GM18517 (cell line): Measurements from ENCODE around the gene LPAR2.
"Not testable (repeated sequence)": the region's sequence is repeated elsewhere in the genome, so short reads cannot be mapped to it uniquely, and the experiment has no call there.

Experiments
- ATAC-seq: cut with Tn5 transposase; IDR thresholded peaks from one replicate; pipeline ENCODE4 v1.9.1; 2021; ENCODE audit warnings: mild to moderate bottlenecking, moderate library complexity; ENCODE audit not compliant: unreplicated experiment

Gene LPAR2

DNA sequence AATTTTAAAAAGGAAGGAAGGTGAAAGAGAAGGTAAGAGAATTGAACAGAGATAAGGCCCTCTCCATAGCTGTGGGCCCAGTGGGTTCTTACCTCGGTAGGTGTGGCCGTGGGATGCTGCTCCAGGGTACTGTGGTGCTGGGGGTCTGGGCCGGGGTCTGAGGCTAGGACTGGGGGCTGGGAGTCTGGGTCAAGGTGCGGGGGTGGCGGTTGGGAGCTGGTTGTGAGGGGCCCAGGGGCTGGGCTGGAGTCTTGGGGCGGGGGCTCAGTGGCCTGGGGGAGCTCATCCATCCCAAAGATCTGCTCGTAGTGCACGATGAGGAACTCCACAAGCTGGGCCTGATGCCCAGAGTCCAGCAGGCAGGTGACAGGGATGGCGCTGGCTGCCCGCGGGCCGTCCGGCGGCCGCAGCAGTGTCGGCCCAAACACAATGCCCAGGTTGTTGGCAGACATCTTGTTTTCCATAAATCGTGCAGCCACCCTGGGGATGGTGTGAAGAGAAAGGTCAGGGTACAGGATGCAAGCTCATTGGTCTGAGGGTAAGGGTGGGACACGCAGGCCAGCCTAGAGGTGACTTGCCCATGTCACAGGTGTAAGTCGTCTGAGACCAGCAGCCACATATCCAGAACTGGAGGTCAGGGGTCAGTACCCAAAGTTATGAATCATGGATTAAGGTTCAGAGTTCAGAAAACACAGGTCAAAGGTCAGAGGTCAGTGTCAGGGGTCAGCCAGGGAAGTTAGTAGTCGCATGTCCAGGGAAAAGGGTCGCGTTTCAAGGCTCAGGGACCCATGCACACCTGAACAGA lies 5.9 kb upstream of the LPAR2 start:
- ATAC-seq: no peak

DNA sequence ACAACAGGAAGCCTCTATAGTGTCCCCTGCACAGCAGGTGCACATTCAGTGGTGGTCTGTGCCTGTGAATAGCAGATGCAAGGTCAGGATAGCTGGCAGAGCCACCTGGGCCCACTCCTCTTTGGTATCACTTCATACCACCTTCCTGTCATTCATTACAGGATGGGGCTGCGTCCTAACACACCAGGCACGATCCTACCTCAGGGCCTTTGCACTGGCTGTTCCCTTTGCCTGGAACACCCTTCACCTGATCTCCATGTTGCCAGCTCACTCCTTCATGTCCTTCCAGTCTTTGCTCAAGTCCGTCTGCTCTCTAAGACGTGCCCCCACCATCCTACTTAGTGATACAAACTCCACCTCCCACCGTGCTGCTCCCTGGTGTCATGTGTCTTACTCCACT lies 4.6 kb upstream of the LPAR2 start:
- no peak for ATAC-seq

DNA sequence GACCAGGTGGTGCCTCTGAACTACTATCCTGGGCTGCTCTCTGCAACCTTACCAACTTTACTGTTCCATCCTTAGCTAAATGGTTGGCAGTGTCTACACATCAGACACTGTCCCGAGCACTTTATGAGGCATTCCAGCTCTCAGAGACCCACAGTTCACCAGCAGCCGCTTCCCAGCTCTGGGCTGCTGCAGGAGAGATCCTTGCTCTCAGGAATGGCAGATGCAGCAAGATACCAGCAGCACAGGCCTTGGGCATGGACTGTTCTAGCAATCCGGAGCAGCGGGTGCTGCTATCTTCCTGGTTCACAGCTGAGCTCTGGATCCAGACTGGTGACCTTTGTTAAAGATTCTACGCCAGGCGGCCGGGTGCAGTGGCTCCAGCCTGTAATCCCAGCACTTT lies 3.3 kb upstream of the LPAR2 start:
- ATAC-seq: no peak

GRCh38 chr19:19630426-19630825 lies 2.4 kb upstream of the LPAR2 start:
- ATAC-seq: no peak

GRCh38 chr19:19630062-19630414 lies 2.0 kb upstream of the LPAR2 start:
- no peak for ATAC-seq

DNA sequence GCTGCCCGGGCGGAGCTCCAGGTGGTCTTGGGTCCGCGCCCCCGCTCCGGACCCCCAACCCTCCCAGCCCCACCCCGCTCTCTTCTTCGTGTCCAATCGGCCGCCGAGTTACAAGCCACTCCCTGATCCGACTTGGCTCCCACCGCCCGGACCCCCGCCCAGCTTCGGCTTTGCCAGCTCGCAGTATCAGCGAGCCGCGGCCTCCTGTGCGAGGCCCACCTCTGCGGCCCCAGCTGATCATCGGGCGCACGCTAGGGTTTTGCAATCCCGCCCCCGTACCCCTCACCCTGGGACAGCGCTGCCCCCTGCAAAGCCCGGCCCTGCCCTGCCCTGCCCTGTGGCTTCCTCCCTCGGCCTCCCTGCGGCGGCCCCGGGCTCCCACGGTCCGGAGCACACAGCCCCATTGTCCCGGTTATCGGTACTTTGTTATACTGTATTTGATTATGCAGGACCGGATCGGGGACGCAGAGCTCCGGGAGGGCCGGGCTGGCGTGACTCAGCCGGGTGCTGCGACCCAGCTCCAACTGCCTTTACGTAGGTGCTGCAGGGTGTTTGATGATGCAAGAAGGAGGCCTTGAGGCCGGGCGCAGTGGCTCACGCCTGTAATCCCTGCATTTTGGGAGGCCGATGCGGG lies 598 bp upstream of the LPAR2 start:
- no peak for ATAC-seq

DNA sequence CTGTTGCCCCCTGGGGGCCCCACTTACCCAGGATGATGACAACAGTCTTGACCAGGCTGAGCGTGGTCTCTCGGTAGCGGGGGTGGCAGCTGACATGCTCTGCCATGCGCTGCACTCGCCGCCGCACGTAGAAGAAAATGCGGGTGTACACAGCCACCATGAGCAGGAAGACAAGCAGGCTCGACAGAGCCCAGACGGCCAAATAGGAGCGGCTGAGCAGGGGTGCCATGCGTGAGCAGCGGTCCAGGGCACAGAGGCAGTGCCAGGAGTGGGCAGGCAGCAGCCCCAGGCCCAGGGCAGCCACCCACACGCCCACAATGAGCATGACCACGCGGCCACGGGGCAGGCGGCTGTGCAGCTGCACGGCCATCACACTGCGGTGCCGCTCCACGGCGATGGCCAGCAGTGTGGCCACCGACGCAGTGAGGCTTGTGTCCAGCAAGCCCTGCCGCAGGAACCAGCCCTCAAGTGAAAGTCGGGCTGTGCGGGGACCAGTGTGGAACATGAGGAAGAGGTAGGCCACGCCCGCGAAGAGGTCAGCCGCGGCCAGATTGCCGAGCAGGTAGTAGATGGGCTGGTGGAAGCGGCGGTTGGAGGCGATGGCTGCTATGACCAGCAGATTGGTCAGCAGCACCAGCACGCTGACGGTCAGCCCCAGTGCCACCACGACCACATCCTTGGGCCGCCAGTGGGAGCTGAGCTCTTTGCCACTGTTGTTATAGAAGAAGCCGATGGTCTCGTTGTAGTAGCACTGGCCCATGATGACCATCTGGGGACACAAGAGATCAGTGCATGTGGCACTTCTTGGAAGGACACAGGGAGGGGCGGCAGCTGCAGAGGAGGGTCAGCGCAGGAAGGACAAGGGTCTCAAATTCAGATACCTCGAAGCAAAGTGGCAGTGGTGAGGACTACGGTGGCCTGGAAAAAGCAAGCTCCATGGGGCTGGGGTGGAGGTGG lies 1.2 kb downstream of the LPAR2 start:
- no peak for ATAC-seq

DNA sequence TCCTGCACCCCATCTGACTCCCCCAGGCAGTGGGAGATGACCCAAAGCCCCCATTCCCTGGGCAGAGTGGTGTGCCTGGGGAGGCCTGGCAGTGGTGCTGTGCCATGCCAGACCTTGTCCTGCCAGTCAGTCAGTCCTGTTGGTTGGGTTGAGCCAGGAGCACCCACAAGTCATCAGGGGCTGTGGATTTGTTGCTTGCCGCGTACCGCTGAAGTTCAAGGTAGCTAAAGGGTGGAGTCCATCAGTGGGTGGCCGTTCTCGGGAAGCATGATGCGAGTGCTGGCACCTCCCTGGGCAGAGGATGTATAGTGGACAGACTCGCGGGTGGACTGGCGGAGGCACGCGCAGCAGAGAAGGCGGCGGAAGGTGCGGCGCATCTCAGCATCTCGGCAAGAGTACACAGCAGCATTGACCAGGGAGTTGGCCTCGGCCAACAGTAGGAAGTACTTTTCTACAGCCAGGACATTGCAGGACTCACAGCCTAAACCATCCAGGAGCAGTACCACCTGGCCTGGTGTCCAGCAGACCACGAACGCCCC lies 3.9 kb downstream of the LPAR2 start:
- ATAC-seq: no peak

DNA sequence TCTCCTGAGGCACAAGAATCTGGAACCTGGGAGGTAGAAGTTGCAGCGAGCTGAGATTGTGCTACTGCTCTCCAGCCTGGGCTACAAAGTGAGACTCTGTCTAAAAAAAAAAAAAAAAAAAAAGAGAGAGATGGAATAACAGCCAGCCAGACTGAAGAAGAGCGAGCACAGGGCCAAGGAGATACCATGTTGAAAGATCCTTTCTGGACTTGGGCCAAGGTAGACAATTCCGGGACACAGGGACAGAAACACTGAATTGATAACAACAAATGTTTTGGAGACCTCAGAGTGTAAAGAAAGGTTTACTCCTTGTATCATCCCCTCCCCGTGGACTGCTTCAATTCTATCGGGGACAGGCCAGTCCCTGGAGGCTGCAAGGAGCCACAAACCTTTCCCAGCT lies 4.6 kb downstream of the LPAR2 start:
- ATAC-seq: no peak

- no peak for ATAC-seq
These were observed 8.2 kb downstream of the LPAR2 start for GRCh38 chr19:19619849-19620210.

GRCh38 chr19:19619181-19619848 lies 8.7 kb downstream of the LPAR2 start:
- ATAC-seq: no peak

- peak; percentile 95 for ATAC-seq
These were observed 9.6 kb downstream of the LPAR2 start, which contains the start of gene PBX4 for GRCh38 chr19:19618219-19619051. Gene PBX4, minus strand, starts transcription at chr19:19618687. Its CDS starts 58 bp downstream, at chr19:19618629.

DNA sequence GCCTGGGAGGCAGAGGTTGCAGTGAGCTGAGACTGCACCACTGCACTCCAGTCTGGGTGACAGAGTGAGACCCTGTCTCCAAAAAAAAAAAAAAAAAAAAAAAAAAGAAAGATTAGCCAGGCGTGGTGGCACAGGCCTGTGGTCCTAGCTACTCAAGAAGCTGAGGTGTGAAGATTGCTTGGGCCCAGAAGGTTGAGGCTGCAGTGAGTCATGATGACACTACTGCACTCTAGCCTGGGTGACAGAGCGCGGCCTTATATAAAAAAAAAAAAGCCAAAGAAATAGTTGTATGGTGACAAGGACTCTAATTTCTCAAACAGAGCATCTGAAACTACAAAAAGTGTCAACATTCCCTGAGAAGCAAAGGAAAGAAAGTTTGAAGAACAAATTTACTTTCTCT lies 12.9 kb downstream of the LPAR2 start:
- ATAC-seq: no peak

DNA sequence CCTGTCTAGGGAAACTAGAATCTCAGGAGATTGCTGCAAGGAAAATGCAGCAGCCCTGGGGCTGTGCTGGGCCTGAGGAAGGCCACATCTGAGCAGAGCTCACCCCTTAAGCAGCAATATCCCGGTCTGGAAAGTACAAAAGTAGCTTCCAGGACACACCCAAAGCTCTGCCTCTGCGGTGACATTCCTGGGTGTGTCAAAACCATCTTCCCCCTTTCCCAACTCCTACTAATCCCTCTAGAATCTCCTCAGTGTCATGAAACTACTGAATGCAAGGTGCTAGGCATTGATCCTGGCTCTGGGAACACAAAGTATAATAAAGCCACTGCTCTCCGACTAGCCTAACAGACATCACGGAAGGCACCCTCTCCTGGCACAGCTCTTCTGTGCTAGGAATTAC lies 14.5 kb downstream of the LPAR2 start:
- no peak for ATAC-seq

DNA sequence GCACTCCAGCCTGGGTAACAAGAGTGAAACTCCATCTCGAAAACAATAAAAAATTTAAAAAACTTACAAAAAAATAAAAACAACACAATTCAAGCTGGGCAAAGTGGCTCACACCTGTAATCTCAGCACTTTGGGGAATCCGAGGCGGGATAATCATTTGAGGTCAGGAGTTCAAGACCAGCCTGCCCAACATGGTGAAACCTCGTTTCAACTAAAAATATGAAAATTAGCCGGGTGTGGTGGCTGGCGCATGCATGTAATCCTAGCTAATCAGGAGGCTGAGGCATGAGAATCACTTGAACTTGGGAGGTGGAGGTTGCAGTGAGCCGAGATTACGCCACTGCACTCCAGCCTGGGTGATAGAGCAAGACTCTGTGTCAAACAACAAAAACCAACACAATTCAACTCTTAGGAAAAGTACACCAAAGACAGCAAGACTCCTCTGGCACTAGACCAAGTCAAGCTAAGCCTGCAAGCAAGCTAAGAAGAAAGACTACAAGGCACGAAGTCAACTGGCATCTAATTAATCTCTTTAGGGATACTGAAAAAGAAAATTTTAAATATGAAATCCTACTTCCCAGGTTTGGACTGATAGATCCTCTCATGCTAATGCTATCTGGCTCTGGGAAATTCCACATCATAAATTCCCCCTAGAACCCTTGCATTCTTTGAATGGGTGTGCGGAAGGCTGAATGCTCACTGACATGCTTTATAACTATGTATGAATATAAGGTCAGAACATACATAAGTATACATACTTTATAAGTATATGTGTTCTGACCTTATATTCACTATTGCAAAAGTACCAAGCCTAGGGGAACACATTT lies 17.4 kb downstream of the LPAR2 start:
- ATAC-seq: no peak

- ATAC-seq: not testable (repeated sequence)
These were observed 21.3 kb downstream of the LPAR2 start for GRCh38 chr19:19606686-19607085.

DNA sequence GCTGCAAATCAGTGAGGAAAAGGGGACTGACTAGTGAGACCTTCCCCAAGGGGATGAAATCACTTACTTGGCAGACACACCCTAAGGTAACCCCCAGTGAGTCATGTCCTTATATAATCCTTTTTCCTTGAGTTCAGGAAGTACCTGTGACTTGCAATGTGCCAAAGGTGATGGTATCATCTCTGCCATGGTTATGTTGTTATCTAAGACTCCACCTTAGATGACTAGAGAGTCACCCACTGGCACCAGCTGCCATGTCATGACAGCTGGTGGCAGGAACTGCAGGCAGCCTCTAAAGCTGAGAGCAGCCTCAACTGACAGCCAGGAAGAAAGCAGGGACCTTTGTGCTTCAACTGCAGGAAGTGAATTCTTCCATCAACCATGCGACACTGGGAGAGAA lies 22.0 kb downstream of the LPAR2 start:
- no peak for ATAC-seq

DNA sequence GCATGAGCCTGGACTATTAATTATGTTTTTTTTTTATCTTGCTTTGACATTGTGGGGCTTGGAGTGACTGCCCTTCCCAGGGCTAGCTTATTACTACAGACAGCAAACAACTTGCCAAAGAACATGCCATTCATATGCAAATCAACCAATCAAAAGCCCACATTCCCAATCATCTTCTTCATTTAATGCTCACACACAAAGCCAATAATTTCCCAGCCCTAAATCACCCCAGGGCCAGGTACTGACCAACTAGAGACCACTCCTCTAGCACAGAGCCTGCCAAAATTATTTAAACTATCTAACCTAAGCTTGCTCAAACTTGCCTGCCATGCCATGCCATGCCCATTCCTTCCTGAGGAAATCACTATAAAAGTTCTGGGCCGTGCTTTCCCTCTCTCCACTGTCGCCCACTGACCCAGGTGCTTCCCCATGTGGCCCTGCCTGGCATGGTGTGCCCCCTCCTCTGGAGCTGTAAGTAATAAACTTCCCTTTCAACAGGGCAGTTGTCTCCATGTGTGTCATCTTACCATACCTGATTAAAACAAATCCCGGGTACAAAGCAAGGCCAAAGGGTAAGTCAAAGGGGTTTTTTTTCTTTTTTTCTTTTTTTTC lies 25.2 kb downstream of the LPAR2 start:
- ATAC-seq: no peak
